Measurements from ENCODE around the gene IL13RA1. TPM values are rescaled to one million over a fixed set of nuclear protein-coding genes. Genes with fewer than 3 reads are reported as not detected.

The IL13RA1 gene
- total RNA-seq, 4 donors from 2014 or later: 34.8 to 61.2 (median 46.9) TPM

DNA sequence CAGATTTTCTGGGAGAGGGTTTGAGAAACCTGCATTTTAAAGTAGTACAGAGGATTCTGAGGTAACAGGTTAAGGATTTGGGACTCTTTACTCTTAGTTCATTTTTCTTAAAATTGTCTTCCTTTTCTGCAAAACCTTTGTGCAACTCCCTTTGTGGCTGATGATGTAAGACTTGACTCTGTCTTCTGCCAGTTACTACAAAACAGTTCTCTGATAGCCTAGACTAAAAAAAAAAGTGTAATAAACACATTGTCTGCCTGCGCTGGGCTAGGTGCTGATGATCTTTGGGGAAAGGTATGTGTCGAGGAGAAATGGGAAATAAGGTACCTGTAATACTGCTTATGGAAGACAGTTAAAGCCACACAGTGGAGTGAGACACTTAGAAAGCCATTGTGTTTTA is 28.7 kb downstream of the IL13RA1 start:
- H3K27ac ChIP-seq: peak overlapping the region in 2 of 4 donors; percentile 21 to 67
- no peaks in the 10 kb centered on the region for H3K9me3 ChIP-seq
- H3K27me3 ChIP-seq: no peaks in the 10 kb centered on the region
- DNase-seq (ENCODE audit: low spot score in 2 of 2): peak in 1 of 2 donors; percentile 9
- no peak overlapping the region for H3K4me3 ChIP-seq
- H3K4me1 ChIP-seq: peaks cover 0 to 19% (median 0%) of the 10 kb centered on the region in 4 donors
- no peaks in the 10 kb centered on the region for H3K36me3 ChIP-seq
- WGBS, 2 donors: 62 to 79% methylated on average over 2 of the region's 2 CpGs
- TF ChIP-seq, protein P1, sequence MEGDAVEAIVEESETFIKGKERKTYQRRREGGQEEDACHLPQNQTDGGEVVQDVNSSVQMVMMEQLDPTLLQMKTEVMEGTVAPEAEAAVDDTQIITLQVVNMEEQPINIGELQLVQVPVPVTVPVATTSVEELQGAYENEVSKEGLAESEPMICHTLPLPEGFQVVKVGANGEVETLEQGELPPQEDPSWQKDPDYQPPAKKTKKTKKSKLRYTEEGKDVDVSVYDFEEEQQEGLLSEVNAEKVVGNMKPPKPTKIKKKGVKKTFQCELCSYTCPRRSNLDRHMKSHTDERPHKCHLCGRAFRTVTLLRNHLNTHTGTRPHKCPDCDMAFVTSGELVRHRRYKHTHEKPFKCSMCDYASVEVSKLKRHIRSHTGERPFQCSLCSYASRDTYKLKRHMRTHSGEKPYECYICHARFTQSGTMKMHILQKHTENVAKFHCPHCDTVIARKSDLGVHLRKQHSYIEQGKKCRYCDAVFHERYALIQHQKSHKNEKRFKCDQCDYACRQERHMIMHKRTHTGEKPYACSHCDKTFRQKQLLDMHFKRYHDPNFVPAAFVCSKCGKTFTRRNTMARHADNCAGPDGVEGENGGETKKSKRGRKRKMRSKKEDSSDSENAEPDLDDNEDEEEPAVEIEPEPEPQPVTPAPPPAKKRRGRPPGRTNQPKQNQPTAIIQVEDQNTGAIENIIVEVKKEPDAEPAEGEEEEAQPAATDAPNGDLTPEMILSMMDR (IDR thresholded peaks at IDR 0.05): no peak
- TF ChIP-seq POLR2A (IDR thresholded peaks at IDR 0.05): no peak
- TF ChIP-seq EP300 (IDR thresholded peaks at IDR 0.05): peak in 1 of 2 donors; percentile 13

DNA sequence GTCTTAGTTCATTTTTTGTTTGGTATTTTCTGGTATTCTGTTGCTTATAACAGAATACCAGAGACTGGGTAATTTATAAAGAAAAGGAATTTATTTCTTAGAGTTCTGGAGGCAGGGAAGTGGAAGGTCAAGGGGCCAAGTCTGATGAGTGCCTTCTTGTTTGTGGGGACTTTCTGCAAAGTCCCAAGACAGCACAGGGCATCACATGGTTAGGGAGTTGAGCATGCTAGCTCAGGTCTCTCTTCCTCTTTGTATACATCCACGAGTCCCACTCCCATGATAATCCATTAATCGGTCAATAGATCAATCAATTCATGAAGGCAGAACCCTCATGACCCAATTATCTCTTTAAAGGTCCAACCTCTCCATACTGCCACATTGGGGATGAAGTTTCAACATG is 31.1 kb downstream of the IL13RA1 start:
- no peak for DNase-seq (ENCODE audit: low spot score in 2 of 2)
- Histone ChIP-seq H3K36me3 (no peaks in the 10 kb centered on the region), H3K27ac (no peak overlapping the region), H3K4me1 (peaks cover 0 to 19% (median 0%) of the 10 kb centered on the region in 4 donors), H3K4me3 (no peak overlapping the region), H3K9me3 (no peaks in the 10 kb centered on the region), H3K27me3 (no peaks in the 10 kb centered on the region)
- TF ChIP-seq EP300 (IDR thresholded peaks at IDR 0.05) (no peak), POLR2A (IDR thresholded peaks at IDR 0.05) (no peak)
- TF ChIP-seq, protein P1 (IDR thresholded peaks at IDR 0.05): no peak
- WGBS, 2 donors: 57 to 60% methylated on average over 2 of the region's 2 CpGs

DNA sequence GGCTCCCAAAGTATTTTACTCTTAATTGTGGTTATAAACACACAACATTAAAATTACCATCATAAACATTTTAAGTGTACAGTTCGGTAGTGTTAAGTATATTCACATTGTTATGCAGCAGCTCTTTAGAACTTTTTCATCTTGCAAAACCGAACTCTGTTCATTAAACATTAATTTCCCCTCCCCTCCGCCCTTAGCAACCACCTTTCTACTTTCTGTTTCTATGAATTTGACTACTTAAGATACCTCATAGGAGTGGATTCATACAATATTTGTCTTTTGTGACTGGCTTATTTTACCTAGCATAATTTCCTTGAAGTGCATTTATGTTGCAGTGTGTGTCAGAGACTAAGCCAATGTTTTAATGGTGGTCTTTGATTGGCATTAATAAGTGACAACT is 32.6 kb downstream of the IL13RA1 start:
- no peak for DNase-seq (ENCODE audit: low spot score in 2 of 2)
- Histone ChIP-seq H3K36me3 (no peaks in the 10 kb centered on the region), H3K4me3 (no peak overlapping the region), H3K9me3 (no peaks in the 10 kb centered on the region), H3K27me3 (no peaks in the 10 kb centered on the region), H3K4me1 (peaks cover 0 to 17% (median 0%) of the 10 kb centered on the region in 4 donors), H3K27ac (no peak overlapping the region)
- 80 to 85% methylated on average over 3 of the region's 3 CpGs for WGBS, 2 donors
- TF ChIP-seq POLR2A (IDR thresholded peaks at IDR 0.05): no peak
- no peak for TF ChIP-seq EP300 (IDR thresholded peaks at IDR 0.05)
- TF ChIP-seq, protein P1 (IDR thresholded peaks at IDR 0.05): no peak

DNA sequence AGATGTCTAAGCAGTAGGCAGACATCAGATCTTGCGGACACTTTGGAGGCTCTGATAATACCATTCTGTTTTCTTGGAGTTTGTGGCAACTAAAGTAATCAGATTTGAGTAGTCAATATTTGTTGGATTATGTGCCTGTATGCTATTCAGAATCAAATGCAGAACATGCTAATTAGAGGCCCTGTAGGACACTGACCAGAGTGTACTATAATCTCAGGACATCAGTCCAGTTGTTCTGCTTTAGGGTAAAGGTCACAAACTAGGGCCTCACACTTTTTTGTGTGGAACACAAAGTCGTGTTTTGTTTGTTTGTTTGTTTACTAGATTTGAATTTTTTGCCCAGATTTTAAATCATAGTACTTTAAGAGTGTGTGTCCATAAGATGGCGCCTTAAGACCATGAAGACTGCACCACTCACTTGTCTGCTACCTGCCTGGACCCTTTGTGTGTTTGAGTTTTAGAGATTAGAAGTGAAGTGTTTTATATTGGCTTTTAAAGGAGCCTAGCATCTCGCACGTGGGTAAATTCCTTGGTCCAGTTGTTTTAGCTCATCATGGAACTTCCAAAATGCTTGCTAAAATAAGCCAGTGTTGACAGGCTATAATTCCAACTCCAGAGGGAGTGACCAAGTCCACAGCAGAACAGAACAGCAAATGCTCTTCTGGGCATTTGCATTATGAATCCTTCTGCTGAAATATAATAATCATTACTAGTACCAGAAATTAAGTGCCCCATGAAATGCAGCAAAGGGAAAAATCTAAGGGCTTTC is 34.7 kb downstream of the IL13RA1 start:
- peaks cover 0 to under 1% (median 0%) of the 10 kb centered on the region in 4 donors for H3K4me1 ChIP-seq
- 38 to 59% methylated on average over 5 of the region's 5 CpGs for WGBS, 2 donors
- TF ChIP-seq, protein P1 (IDR thresholded peaks at IDR 0.05): peak in 1 of 5 experiments; percentile 13
- TF ChIP-seq POLR2A (IDR thresholded peaks at IDR 0.05) (no peak), EP300 (IDR thresholded peaks at IDR 0.05) (no peak)
- peaks cover 0 to 2% of the 10 kb centered on the region in 2 donors for H3K27me3 ChIP-seq
- DNase-seq (ENCODE audit: low spot score in 2 of 2): no peak
- no peak overlapping the region for H3K27ac ChIP-seq
- no peak overlapping the region for H3K4me3 ChIP-seq
- H3K9me3 ChIP-seq: no peaks in the 10 kb centered on the region
- no peaks in the 10 kb centered on the region for H3K36me3 ChIP-seq

DNA sequence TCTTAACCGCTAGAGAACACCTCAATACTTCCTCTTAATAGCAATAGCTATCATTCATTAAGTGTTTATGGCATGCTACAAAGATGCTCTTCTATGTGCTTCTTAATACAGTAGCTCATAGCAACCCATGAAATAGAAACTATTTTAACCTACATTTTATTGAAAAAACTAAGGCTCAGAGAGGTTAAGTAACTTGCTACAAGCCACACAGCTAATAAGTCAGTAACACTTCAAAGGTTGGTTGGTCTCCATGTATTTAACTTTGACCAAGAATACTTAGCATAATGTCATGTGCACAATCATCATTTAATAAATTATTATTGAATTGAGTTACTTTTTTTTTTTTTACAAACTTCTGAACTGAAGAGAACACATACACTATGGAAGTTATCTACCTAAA is 36.1 kb downstream of the IL13RA1 start:
- DNase-seq (ENCODE audit: low spot score in 2 of 2): no peak
- Histone ChIP-seq H3K36me3 (peaks cover 0 to under 1% (median 0%) of the 10 kb centered on the region in 3 donors), H3K4me3 (no peak overlapping the region), H3K4me1 (no peaks in the 10 kb centered on the region), H3K27ac (no peak overlapping the region), H3K9me3 (no peaks in the 10 kb centered on the region), H3K27me3 (peaks cover 0 to 2% of the 10 kb centered on the region in 2 donors)
- TF ChIP-seq, protein P1 (IDR thresholded peaks at IDR 0.05): no peak
- TF ChIP-seq POLR2A (IDR thresholded peaks at IDR 0.05) (no peak), EP300 (IDR thresholded peaks at IDR 0.05) (no peak)
- WGBS, 2 donors: 90 to 100% methylated on average over 1 of the region's 1 CpG
